Esophagus squamous epithelium (tissue), 4 donors: Measurements from ENCODE around the gene MYO15B.

Experiments used
- POLR2A ChIP-seq, 4 donors: fragments of 450-650 bp; IDR thresholded peaks; one replicate each; pipeline ENCODE4 v1.6.1; 2017; ENCODE audit warnings: antibody characterized with exemption in 4 of 4, mild to moderate bottlenecking in 4 of 4, moderate library complexity in 3 of 4
- TF ChIP-seq, protein P1 (sequence below), 6 experiments: fragments of 450-650 bp in 4 of 6; fragments of 200-600 bp in 2 of 6; sonication (generic) in 2 of 6; IDR thresholded peaks; one replicate each; pipeline ENCODE4 v1.5.1; 2016 to 2019; ENCODE audit warnings: antibody characterized with exemption in 6 of 6, mild to moderate bottlenecking in 4 of 6, moderate library complexity in 4 of 6

DNA sequence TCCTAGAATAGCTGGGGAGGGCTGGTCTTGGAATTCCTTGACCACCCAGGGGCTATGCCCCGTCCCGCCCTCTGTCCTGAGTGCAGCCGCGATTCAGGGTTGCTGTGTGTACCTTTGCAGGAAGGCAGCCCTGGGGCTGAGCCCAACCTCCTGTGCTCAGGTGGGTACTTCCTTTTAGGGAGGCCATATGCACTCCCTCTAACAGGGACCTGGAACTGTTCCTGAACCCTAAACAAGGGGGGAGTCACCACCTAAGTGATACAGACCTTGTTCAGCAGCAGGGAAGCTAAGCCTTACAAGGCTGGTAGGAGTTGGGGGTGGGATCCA is 37.5 kb upstream of the MYO15B start:
- TF ChIP-seq, protein P1, sequence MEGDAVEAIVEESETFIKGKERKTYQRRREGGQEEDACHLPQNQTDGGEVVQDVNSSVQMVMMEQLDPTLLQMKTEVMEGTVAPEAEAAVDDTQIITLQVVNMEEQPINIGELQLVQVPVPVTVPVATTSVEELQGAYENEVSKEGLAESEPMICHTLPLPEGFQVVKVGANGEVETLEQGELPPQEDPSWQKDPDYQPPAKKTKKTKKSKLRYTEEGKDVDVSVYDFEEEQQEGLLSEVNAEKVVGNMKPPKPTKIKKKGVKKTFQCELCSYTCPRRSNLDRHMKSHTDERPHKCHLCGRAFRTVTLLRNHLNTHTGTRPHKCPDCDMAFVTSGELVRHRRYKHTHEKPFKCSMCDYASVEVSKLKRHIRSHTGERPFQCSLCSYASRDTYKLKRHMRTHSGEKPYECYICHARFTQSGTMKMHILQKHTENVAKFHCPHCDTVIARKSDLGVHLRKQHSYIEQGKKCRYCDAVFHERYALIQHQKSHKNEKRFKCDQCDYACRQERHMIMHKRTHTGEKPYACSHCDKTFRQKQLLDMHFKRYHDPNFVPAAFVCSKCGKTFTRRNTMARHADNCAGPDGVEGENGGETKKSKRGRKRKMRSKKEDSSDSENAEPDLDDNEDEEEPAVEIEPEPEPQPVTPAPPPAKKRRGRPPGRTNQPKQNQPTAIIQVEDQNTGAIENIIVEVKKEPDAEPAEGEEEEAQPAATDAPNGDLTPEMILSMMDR (IDR thresholded peaks at IDR 0.05): no peak
- no peak for TF ChIP-seq POLR2A (IDR thresholded peaks at IDR 0.05)
